Heart right ventricle (tissue), 16 donors: ENCODE results near the gene PLVAP. TPM values are rescaled to one million over a fixed set of nuclear protein-coding genes. Genes with fewer than 3 reads are reported as not detected.

Source experiments
- ATAC-seq, 8 donors: fragments of 200-7000 bp; cut with Tn5 transposase; one replicate each; pipeline ENCODE4 v1.9.1; 2020; ENCODE audit warnings: mild to moderate bottlenecking in 8 of 8, moderate library complexity in 8 of 8, moderate number of reproducible peaks in 1 of 8
- DNase-seq, 2 donors: peaks; one replicate each; pipeline ENCODE4 v3.0.0-alpha.2; 2020
- H3K27ac ChIP-seq, 10 donors: fragments of 200-600 bp; sonication (generic) in 2 of 10; one replicate each; pipeline versions ENCODE4 v1.5.0 to v1.8.0; 2020 to 2022; ENCODE audit warnings: mild to moderate bottlenecking in 3 of 10
- H3K27me3 ChIP-seq, 7 donors: fragments of 200-600 bp; one replicate each; pipeline ENCODE4 v1.8.0; 2021 to 2022; ENCODE audit warnings: mild to moderate bottlenecking in 2 of 7
- H3K36me3 ChIP-seq, 9 donors: fragments of 200-600 bp; sonication (generic) in 1 of 9; one replicate each; pipeline versions ENCODE4 v1.5.0 to v1.8.0; 2020 to 2022; ENCODE audit warnings: mild to moderate bottlenecking in 2 of 9
- H3K4me1 ChIP-seq, 9 donors: fragments of 200-600 bp; sonication (generic) in 1 of 9; one replicate each; pipeline versions ENCODE4 v1.5.0 to v1.8.0; 2020 to 2022; ENCODE audit warnings: mild to moderate bottlenecking in 4 of 9
- H3K4me3 ChIP-seq, 10 donors: fragments of 200-600 bp; sonication (generic) in 2 of 10; one replicate each; pipeline versions ENCODE4 v1.5.0 to v1.8.0; 2020 to 2022; ENCODE audit warnings: mild to moderate bottlenecking in 7 of 10, moderate library complexity in 2 of 10
- H3K9me3 ChIP-seq, 11 donors: fragments of 200-600 bp in 10 of 11; sonication (generic) in 2 of 11; one replicate each; pipeline versions ENCODE4 v1.5.0 to v1.8.0; 2013 to 2022; ENCODE audit warnings: mild to moderate bottlenecking in 2 of 11, control low read depth in 1 of 11, moderate library complexity in 1 of 11
- WGBS, 2 donors: extraction: QIAGEN DNeasy Blood & Tissue Kit; methylation state at CpG; one replicate each; pipeline ENCODE4 v1.1.7; 2013; ENCODE audit warnings: inconsistent platforms in 1 of 2; 5-methylcytosine and 5-hydroxymethylcytosine counted together
- intact Hi-C, 10 donors: fragments of 100-400 bp; cut with DNase I; formaldehyde crosslinking; loops; one replicate each; pipeline versions ENCODE4 v1.11.1 to v1.14.2; 2022
- polyA plus RNA-seq, 2 donors: library from polyadenylated mRNA; stranded (reverse); fragments of 200-250 nt; gene quantifications; one replicate each; pipeline ENCODE4 v1.2.3, GENCODE V29; 2013
- total RNA-seq, 10 donors: library from RNA; stranded (reverse); fragmentation: NEBNext Ultra II Directional in 3 of 10; extraction: Animal tissue kit (Norgen Biotek cat#: 25700) in 3 of 10; gene quantifications; one replicate each; pipeline versions ENCODE4 v1.2.1 to v1.2.4, GENCODE V29; 2021 to 2023
- TF ChIP-seq, protein P1 (sequence below), 9 donors: fragments of 200-600 bp; sonication (generic) in 2 of 9; IDR thresholded peaks; one replicate each; pipeline versions ENCODE4 v1.5.0 to v1.8.0; 2021 to 2022; ENCODE audit warnings: antibody characterized with exemption in 9 of 9, mild to moderate bottlenecking in 5 of 9, moderate library complexity in 1 of 9
- donor health status: Arrhythmogenic right ventricular cardiomyopathy.
- donor health status: ischemic (EF 13 %, LVEDD 7.1; RV severe dilation, severe dysfunction).
- donor health status: healthy with polysubstance abuse.
- donor health status: DM: no; HTN: yes; CAD: no.
- donor health status: DM: no; HTN: no; CAD: no.
- donor health status: ischemic (EF 25% LVEDD 6.9; RV normal size, moderate dysfunction).
- donor health status: ischemic (EF 25% LVEDD 5.7; RV mildly dilated, moderate dysfunction).
- donor health status: healthy.
- donor health status: DM: yes; HTN: yes; CAD: no.
- donor health status: Ischemic cardiomyopathy.
- donor health status: ischemic (EF 35%, LVEDD 5.7; RV mildly dilated, moderate dysfunction).
- donor health status: nonischemic (EF 11% LVEDD 7.7; RV severe dilation, severe dysfunction).
- donor health status: DM: yes; HTN: yes; CAD: no.
- donor health status: PGD.
- donor health status: ischemic (EF 29% LVEDD 5.4; RV normal size, mild dysfunction).
- donor health status: nonischemic (EF 23%, LVEDD 6.1; RV moderate dilation, normal function).

PLVAP gene
- total and polyA plus RNA-seq, 12 donors = 7.5 to 74.9 (median 24.5) TPM

DNA sequence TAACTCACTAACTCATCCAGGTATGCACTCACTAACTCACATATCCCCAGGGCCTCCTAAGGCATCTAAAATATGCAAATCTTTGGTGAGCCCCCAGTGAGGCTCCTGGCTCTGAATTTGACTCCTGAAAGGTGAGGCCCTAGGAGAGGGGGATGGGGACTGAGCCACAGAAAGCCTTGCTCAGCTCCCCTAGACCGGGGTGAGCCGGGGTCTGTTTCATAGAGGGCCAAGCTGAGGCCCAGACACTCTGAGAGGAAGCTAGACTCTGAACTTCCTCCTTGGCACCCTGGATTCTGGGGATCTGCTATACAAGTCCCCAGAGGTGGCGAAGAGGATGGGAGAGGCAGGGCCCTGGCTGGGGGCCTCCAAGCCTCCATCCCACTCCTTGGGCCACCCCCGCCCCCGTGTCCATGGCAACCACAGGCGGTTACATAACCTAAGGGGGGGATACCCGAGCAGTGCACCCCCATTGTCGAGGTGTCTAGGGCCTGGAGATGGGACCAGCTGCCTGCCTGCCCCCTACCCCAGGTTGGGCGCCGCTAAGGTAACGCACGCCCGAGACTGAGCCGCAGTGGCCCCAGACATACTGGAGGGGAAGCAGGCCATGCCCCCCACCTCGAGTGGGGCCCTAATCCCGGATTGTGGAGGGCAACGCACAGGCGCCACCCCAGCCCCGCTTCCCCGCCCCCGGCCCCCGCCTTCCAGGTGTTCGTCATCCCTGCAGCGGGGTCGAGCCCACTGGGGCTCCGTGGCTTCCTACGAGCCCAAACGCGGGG is 74.6 kb downstream of the PLVAP start:
- Histone ChIP-seq H3K4me3 (peak overlapping the region; percentile 34 to 94 (median 76)), H3K36me3 (peaks cover 0 to 19% (median 5%) of the 10 kb centered on the region in 9 donors), H3K9me3 (peaks cover 0 to 10% (median 0%) of the 10 kb centered on the region in 11 donors), H3K27ac (peak overlapping the region in 9 of 10 donors; percentile 46 to 98 (median 89)), H3K27me3 (no peaks in the 10 kb centered on the region), H3K4me1 (peaks cover 7 to 49% (median 44%) of the 10 kb centered on the region in 9 donors)
- 15% methylated on average over 29 of the region's 29 CpGs for WGBS, 2 donors
- intact Hi-C loops = no loop called here
- TF ChIP-seq, protein P1, sequence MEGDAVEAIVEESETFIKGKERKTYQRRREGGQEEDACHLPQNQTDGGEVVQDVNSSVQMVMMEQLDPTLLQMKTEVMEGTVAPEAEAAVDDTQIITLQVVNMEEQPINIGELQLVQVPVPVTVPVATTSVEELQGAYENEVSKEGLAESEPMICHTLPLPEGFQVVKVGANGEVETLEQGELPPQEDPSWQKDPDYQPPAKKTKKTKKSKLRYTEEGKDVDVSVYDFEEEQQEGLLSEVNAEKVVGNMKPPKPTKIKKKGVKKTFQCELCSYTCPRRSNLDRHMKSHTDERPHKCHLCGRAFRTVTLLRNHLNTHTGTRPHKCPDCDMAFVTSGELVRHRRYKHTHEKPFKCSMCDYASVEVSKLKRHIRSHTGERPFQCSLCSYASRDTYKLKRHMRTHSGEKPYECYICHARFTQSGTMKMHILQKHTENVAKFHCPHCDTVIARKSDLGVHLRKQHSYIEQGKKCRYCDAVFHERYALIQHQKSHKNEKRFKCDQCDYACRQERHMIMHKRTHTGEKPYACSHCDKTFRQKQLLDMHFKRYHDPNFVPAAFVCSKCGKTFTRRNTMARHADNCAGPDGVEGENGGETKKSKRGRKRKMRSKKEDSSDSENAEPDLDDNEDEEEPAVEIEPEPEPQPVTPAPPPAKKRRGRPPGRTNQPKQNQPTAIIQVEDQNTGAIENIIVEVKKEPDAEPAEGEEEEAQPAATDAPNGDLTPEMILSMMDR (IDR thresholded peaks at IDR 0.05) = no peak
- DNase-seq = no peak
- peak in 1 of 8 donors; percentile 1 for ATAC-seq

Other genes starting within 250 kb of the PLVAP start
- 10 to 100 TPM; 25.1 to 36.6 (median 28.3) TPM for gene USE1, start 162.0 kb downstream of the PLVAP start, total RNA-seq
- gene USE1, start 162.0 kb downstream of the PLVAP start, polyA plus RNA-seq = 10 to 100 TPM; 48.6 to 67.6 TPM
- gene OCEL1, start 151.1 kb downstream of the PLVAP start, total RNA-seq = 10 to 100 TPM in 9 of 10 donors, 1 to 10 TPM in 1; 7.2 to 38.6 (median 15.0) TPM
- 10 to 100 TPM; 14.3 to 47.4 TPM for gene OCEL1, start 151.1 kb downstream of the PLVAP start, polyA plus RNA-seq
- 10 to 100 TPM; 34.5 to 79.7 (median 42.2) TPM for gene NR2F6, start 131.4 kb downstream of the PLVAP start, total RNA-seq
- gene NR2F6, start 131.4 kb downstream of the PLVAP start, polyA plus RNA-seq = 10 to 100 TPM; 32.0 to 46.1 TPM
- 10 to 100 TPM in 1 of 10 donors, 1 to 10 TPM in 9; 3.4 to 10.7 (median 6.6) TPM for gene USHBP1, start 112.6 kb downstream of the PLVAP start, total RNA-seq
- gene USHBP1, start 112.6 kb downstream of the PLVAP start, polyA plus RNA-seq = 10 to 100 TPM; 11.5 to 30.9 TPM
- gene BABAM1, start 109.9 kb downstream of the PLVAP start, total RNA-seq = 10 to 100 TPM; 64.5 to 83.4 (median 74.4) TPM
- gene BABAM1, start 109.9 kb downstream of the PLVAP start, polyA plus RNA-seq = 10 to 100 TPM; 68.9 to 88.2 TPM
- gene ANKLE1, start 95.4 kb downstream of the PLVAP start, total RNA-seq = under 1 TPM in 8 of 10 donors, not detected in 2; 0.09 to 0.85 (median 0.22) TPM
- under 1 TPM; 0.15 to 0.20 TPM for gene ANKLE1, start 95.4 kb downstream of the PLVAP start, polyA plus RNA-seq
- gene ABHD8, start 73.9 kb downstream of the PLVAP start, total RNA-seq = 10 to 100 TPM in 2 of 10 donors, 1 to 10 TPM in 8; 6.0 to 16.9 (median 7.9) TPM
- gene ABHD8, start 73.9 kb downstream of the PLVAP start, polyA plus RNA-seq = 10 to 100 TPM in 1 of 2 donors, 1 to 10 TPM in 1; 8.7 to 16.6 TPM
- 100 to 1,000 TPM; 122 to 259 (median 151) TPM for gene MRPL34, start 71.5 kb downstream of the PLVAP start, total RNA-seq
- 100 to 1,000 TPM; 157 to 301 TPM for gene MRPL34, start 71.5 kb downstream of the PLVAP start, polyA plus RNA-seq
- gene DDA1, start 67.8 kb downstream of the PLVAP start, total RNA-seq = 10 to 100 TPM; 24.0 to 39.7 (median 34.7) TPM
- gene DDA1, start 67.8 kb downstream of the PLVAP start, polyA plus RNA-seq = 10 to 100 TPM; 20.4 to 85.7 TPM
- gene ANO8, start 42.5 kb downstream of the PLVAP start, total RNA-seq = 10 to 100 TPM in 3 of 10 donors, 1 to 10 TPM in 7; 6.2 to 11.7 (median 8.0) TPM
- gene ANO8, start 42.5 kb downstream of the PLVAP start, polyA plus RNA-seq = 10 to 100 TPM in 1 of 2 donors, 1 to 10 TPM in 1; 3.3 to 14.6 TPM
- 10 to 100 TPM in 4 of 10 donors, 1 to 10 TPM in 6; 8.0 to 12.4 (median 9.8) TPM for gene GTPBP3, start 39.8 kb downstream of the PLVAP start, total RNA-seq
- gene GTPBP3, start 39.8 kb downstream of the PLVAP start, polyA plus RNA-seq = 10 to 100 TPM in 1 of 2 donors, 1 to 10 TPM in 1; 8.9 to 12.8 TPM
- under 1 TPM in 3 of 10 donors, not detected in 7; 0.44 to 0.51 (median 0.50) TPM for gene CCDC194, start 16.9 kb upstream of the PLVAP start, total RNA-seq
- gene CCDC194, start 16.9 kb upstream of the PLVAP start, polyA plus RNA-seq = 1 to 10 TPM in 1 of 2 donors, not detected in 1; 1.0 TPM
- 10 to 100 TPM; 22.7 to 73.5 (median 37.0) TPM for gene BST2, start 28.3 kb upstream of the PLVAP start, total RNA-seq
- 10 to 100 TPM; 32.0 to 75.4 TPM for gene BST2, start 28.3 kb upstream of the PLVAP start, polyA plus RNA-seq
- 10 to 100 TPM; 11.7 to 26.8 (median 13.4) TPM for gene MVB12A, start 42.7 kb upstream of the PLVAP start, total RNA-seq
- 10 to 100 TPM; 38.6 to 50.0 TPM for gene MVB12A, start 42.7 kb upstream of the PLVAP start, polyA plus RNA-seq
- gene TMEM221, start 71.3 kb upstream of the PLVAP start, total RNA-seq = under 1 TPM in 2 of 10 donors, not detected in 8; 0.12 to 0.20 TPM
- under 1 TPM in 1 of 2 donors, not detected in 1; 0.03 TPM for gene TMEM221, start 71.3 kb upstream of the PLVAP start, polyA plus RNA-seq
- gene NXNL1, start 83.6 kb upstream of the PLVAP start, total RNA-seq = under 1 TPM in 4 of 10 donors, not detected in 6; 0.42 to 0.80 (median 0.55) TPM
- 1 to 10 TPM in 1 of 2 donors, not detected in 1; 1.1 TPM for gene NXNL1, start 83.6 kb upstream of the PLVAP start, polyA plus RNA-seq
- gene SLC27A1, start 93.2 kb upstream of the PLVAP start, total RNA-seq = 10 to 100 TPM; 37.1 to 64.5 (median 47.2) TPM
- 10 to 100 TPM; 16.0 to 78.3 TPM for gene SLC27A1, start 93.2 kb upstream of the PLVAP start, polyA plus RNA-seq
- gene PGLS, start 134.3 kb upstream of the PLVAP start, total RNA-seq = 10 to 100 TPM; 16.2 to 45.4 (median 20.6) TPM
- 10 to 100 TPM; 40.7 to 57.6 TPM for gene PGLS, start 134.3 kb upstream of the PLVAP start, polyA plus RNA-seq
- 10 to 100 TPM; 19.7 to 73.8 (median 29.3) TPM for gene COLGALT1, start 178.3 kb upstream of the PLVAP start, total RNA-seq
- 10 to 100 TPM; 28.4 to 38.6 TPM for gene COLGALT1, start 178.3 kb upstream of the PLVAP start, polyA plus RNA-seq